GM12878 (cell line): ENCODE results near the gene ZNF512. TPM values are rescaled to one million over a fixed set of nuclear protein-coding genes. Genes with fewer than 3 reads are reported as not detected.

ENCODE experiments used
- ATAC-seq: fragments of 200-7000 bp; cut with Tn5 transposase; 3 replicates; pipeline ENCODE4 v1.9.1; 2020; ENCODE audit warnings: mild to moderate bottlenecking, moderate library complexity
- BruUV-seq: library from RNA; stranded (reverse); fragments of 400-500 nt; replicated peaks from 2 replicates; lab custom pipeline; 2021; lab: Mats Ljungman, UMichigan
- CTCF ChIA-PET: fragments of 300-600 bp; sonication (Branson Sonifier 250); formaldehyde crosslinking; extraction: SDS; loops from one replicate; lab custom pipeline; 2021; ENCODE audit warnings: inconsistent platforms; lab: Yijun Ruan, JAX
- POLR2A ChIA-PET: fragments of 350-600 bp; formaldehyde crosslinking; extraction: SDS; loops from one replicate; lab custom pipeline; 2021; ENCODE audit warnings: inconsistent platforms; lab: Charles Lee
- RAD21 ChIA-PET: fragments of 300-600 bp; sonication (Branson Sonifier 250); formaldehyde crosslinking; loops from one replicate; lab custom pipeline; 2023; ENCODE audit warnings: antibody characterized with exemption; ENCODE audit not compliant: unreplicated experiment; lab: Charles Lee
- SMC1A ChIA-PET: fragments of 300-600 bp; sonication (Branson Sonifier 250); formaldehyde crosslinking; loops from one replicate; lab custom pipeline; 2023; ENCODE audit not compliant: unreplicated experiment, uncharacterized antibody; lab: Charles Lee
- DNase-seq: peaks from one replicate; pipeline ENCODE4 v3.0.0-alpha.2; 2011; ENCODE audit warnings: low read depth, low spot score
- FAIRE-seq: peaks from 3 replicates; lab custom pipeline; 2011; peaks lifted over from hg19 to GRCh38; lab: Jason Lieb, UNC
- H2AFZ ChIP-seq: 2 replicates; pipeline ENCODE4 v1.6.0; 2011; ENCODE audit warnings: low read depth, low read length, control low read depth; ENCODE audit not compliant: control insufficient read depth
- H3K27ac ChIP-seq: 2 replicates; pipeline ENCODE4 v1.5.1; 2011; ENCODE audit warnings: control low read depth; ENCODE audit not compliant: control insufficient read depth, insufficient read depth
- H3K27me3 ChIP-seq, 2 experiments: replicated peaks in 1 of 2; 2 replicates each; pipeline versions ENCODE4 v1.6.0 to v1.6.1; 2011; ENCODE audit warnings: low read length in 1 of 2; ENCODE audit not compliant: control insufficient read depth in 2 of 2, insufficient read depth in 2 of 2
- H3K36me3 ChIP-seq, 2 experiments: 2 replicates each; pipeline ENCODE4 v1.5.1; 2011; ENCODE audit warnings: low read length in 1 of 2; ENCODE audit not compliant: control insufficient read depth in 2 of 2, insufficient read depth in 2 of 2
- H3K4me1 ChIP-seq: 2 replicates; pipeline ENCODE4 v1.6.1; 2011; ENCODE audit warnings: mild to moderate bottlenecking, low read length, moderate library complexity, mixed read lengths; ENCODE audit not compliant: control insufficient read depth, insufficient read depth
- H3K4me2 ChIP-seq: 2 replicates; pipeline ENCODE4 v1.6.0; 2011; ENCODE audit warnings: control low read depth; ENCODE audit not compliant: control insufficient read depth, insufficient read depth
- H3K4me3 ChIP-seq: fragments of 200-600 bp; sonication (generic); 2 replicates; pipeline ENCODE4 v1.5.1; 2016
- H3K79me2 ChIP-seq: 2 replicates; pipeline ENCODE4 v1.6.0; 2011; ENCODE audit warnings: low read length; ENCODE audit not compliant: control insufficient read depth, insufficient read depth
- H3K9ac ChIP-seq: 2 replicates; pipeline ENCODE4 v1.8.0; 2011; ENCODE audit warnings: low read length, control low read depth, mixed read lengths; ENCODE audit not compliant: control insufficient read depth, insufficient read depth
- H3K9me3 ChIP-seq: replicated peaks from 3 replicates; pipeline ENCODE4 v1.5.1; 2011; ENCODE audit warnings: mild to moderate bottlenecking, low read length; ENCODE audit not compliant: control insufficient read depth, insufficient read depth
- H4K20me1 ChIP-seq: 2 replicates; pipeline ENCODE4 v1.6.0; 2011; ENCODE audit not compliant: control insufficient read depth, insufficient read depth
- CHD2 ChIP-seq: IDR thresholded peaks from 2 replicates; pipeline ENCODE4 v1.6.1; 2011; ENCODE audit warnings: low read depth, low read length, improper control_type of control experiment, borderline replicate concordance
- E2F8 ChIP-seq: fragments of 450-650 bp; IDR thresholded peaks from 2 replicates; pipeline ENCODE4 v1.6.1; 2018; ENCODE audit warnings: mild to moderate bottlenecking, low read depth, moderate library complexity; ENCODE audit not compliant: partially characterized antibody
- EED ChIP-seq: sonication (generic); IDR thresholded peaks from 2 replicates; pipeline ENCODE4 v1.6.1; 2016; ENCODE audit warnings: antibody characterized with exemption, low read depth
- HCFC1 ChIP-seq: fragments of 150-350 bp; IDR thresholded peaks from 2 replicates; pipeline ENCODE4 v1.6.1; 2014; ENCODE audit warnings: low read length
- NFYB ChIP-seq: IDR thresholded peaks from 2 replicates; pipeline ENCODE4 v1.6.1; 2011; ENCODE audit warnings: low read depth, mild to moderate bottlenecking, low read length, improper control_type of control experiment, moderate library complexity; ENCODE audit not compliant: insufficient read depth
- SMAD1 ChIP-seq: fragments of 450-650 bp; IDR thresholded peaks from 2 replicates; pipeline ENCODE4 v1.6.1; 2018; ENCODE audit warnings: mild to moderate bottlenecking, low read depth; ENCODE audit not compliant: partially characterized antibody
- SREBF1 ChIP-seq: IDR thresholded peaks from 2 replicates; pipeline ENCODE4 v1.6.1; 2012; ENCODE audit warnings: mild to moderate bottlenecking, low read length
- STAT1 ChIP-seq: fragments of 450-650 bp; conservative IDR thresholded peaks from 2 replicates; pipeline ENCODE4 v1.6.1; 2014; ENCODE audit warnings: antibody characterized with exemption, mild to moderate bottlenecking
- WGBS: methylation state at CpG from one replicate; pipeline ENCODE4 v1.1.6; 2016; ENCODE audit warnings: low lambda C conversion rate; ENCODE audit not compliant: insufficient replicate concordance, insufficient coverage; ENCODE audit errors: missing lambda C conversion rate; 5-methylcytosine and 5-hydroxymethylcytosine counted together
- in situ Hi-C: fragments of 300-500 bp; cut with MboI; formaldehyde crosslinking; loops from 9 replicates; pipeline ENCODE4 v1.14.3; 2018; ENCODE audit warnings: mixed read lengths
- intact Hi-C: fragments of 100-400 bp; cut with micrococcal nuclease; formaldehyde crosslinking; loops from one replicate; pipeline ENCODE4 v1.14.2; 2022; ENCODE audit not compliant: unreplicated experiment
- polyA plus RNA-seq, 11 experiments: library from polyadenylated mRNA; depleted of rRNA in 4 of 11; unstranded in 6 of 11; stranded (reverse) in 5 of 11; fragments of >200 nt; fragmentation: Nextera tagmentation in 4 of 11; fragmentation: Illumina TruSeq in 1 of 11; extraction: Ambion mirVana in 4 of 11; extraction: Trizol in 1 of 11; gene quantifications; 1 replicate in 1 of 11; 2 replicates in 10 of 11; pipeline versions ENCODE4 v1.2.1 to v1.2.3, GENCODE V29; 2011 to 2016; ENCODE audit warnings: inconsistent platforms in 2 of 11, missing spikeins in 2 of 11, low read depth in 1 of 11
- total RNA-seq, 4 experiments: library from RNA; depleted of rRNA in 3 of 4; stranded (reverse); fragments of >200 nt in 3 of 4; fragmentation: Illumina TruSeq in 1 of 4; extraction: Trizol in 1 of 4; gene quantifications; 2 replicates each; pipeline versions ENCODE4 v1.2.1 to v1.2.3, GENCODE V29; 2013 to 2021
- TF ChIP-seq, protein P1 (sequence below): fragments of 450-650 bp; IDR thresholded peaks from 2 replicates; pipeline ENCODE4 v1.6.1; 2014; ENCODE audit warnings: mild to moderate bottlenecking
- TF ChIP-seq, protein P2 (sequence below): fragments of 450-650 bp; IDR thresholded peaks from 2 replicates; pipeline ENCODE4 v1.6.1; 2017; ENCODE audit warnings: borderline replicate concordance

Gene ZNF512
- total and polyA plus RNA-seq, 10 of the 15 experiments (the other 5 are each of a cell fraction or from before 2014, with no cell fraction given) = 14.1 to 61.9 (median 31.2) TPM

GRCh38 chr2:27653397-27653796, 70.6 kb downstream of the ZNF512 start:
- POLR2A ChIA-PET = interaction anchor here (0.6 kb wide), 1 partner anchor 18 kb away, joined by 4 read pairs; no protein-coding TSS in a partner anchor
- no peak overlapping the region for H3K27ac ChIP-seq

More at GRCh38 chr2:27653397-27653796, 70.6 kb downstream of the ZNF512 start:
- 50% methylated on average over 2 of the region's 2 CpGs for WGBS
- no peaks in the 10 kb centered on the region for H3K4me1 ChIP-seq
- H3K36me3 ChIP-seq = peaks cover 0 to 35% of the 10 kb centered on the region in 2 experiments
- ChIA-PET CTCF (no interaction called here), RAD21 (no interaction called here), SMC1A (no interaction called here)
- DNase-seq = no peak
- no peaks in the 10 kb centered on the region for H3K79me2 ChIP-seq
- in situ Hi-C loops (no loop called here), intact Hi-C loops (no loop called here)
- FAIRE-seq = no peak
- no peak overlapping the region for H3K9ac ChIP-seq
- H4K20me1 ChIP-seq = no peaks in the 10 kb centered on the region
- no TSS peak for BruUV-seq
- no peak for ATAC-seq
- no peak overlapping the region for H3K4me3 ChIP-seq
- no peak overlapping the region for H2AFZ ChIP-seq
- no peaks in the 10 kb centered on the region for H3K27me3 ChIP-seq
- TF ChIP-seq, protein P1, sequence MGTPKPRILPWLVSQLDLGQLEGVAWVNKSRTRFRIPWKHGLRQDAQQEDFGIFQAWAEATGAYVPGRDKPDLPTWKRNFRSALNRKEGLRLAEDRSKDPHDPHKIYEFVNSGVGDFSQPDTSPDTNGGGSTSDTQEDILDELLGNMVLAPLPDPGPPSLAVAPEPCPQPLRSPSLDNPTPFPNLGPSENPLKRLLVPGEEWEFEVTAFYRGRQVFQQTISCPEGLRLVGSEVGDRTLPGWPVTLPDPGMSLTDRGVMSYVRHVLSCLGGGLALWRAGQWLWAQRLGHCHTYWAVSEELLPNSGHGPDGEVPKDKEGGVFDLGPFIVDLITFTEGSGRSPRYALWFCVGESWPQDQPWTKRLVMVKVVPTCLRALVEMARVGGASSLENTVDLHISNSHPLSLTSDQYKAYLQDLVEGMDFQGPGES = no peak
- TF ChIP-seq STAT1 (no peak), E2F8 (no peak), NFYB (no peak), SREBF1 (no peak), CHD2 (no peak), EED (no peak), HCFC1 (no peak), SMAD1 (no peak)
- TF ChIP-seq, protein P2, sequence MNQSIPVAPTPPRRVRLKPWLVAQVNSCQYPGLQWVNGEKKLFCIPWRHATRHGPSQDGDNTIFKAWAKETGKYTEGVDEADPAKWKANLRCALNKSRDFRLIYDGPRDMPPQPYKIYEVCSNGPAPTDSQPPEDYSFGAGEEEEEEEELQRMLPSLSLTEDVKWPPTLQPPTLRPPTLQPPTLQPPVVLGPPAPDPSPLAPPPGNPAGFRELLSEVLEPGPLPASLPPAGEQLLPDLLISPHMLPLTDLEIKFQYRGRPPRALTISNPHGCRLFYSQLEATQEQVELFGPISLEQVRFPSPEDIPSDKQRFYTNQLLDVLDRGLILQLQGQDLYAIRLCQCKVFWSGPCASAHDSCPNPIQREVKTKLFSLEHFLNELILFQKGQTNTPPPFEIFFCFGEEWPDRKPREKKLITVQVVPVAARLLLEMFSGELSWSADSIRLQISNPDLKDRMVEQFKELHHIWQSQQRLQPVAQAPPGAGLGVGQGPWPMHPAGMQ = no peak
- H3K9me3 ChIP-seq = no peaks in the 10 kb centered on the region
- no peak overlapping the region for H3K4me2 ChIP-seq
